B cell (primary cell): ENCODE results near the gene C15orf62. TPM values are rescaled to one million over a fixed set of nuclear protein-coding genes. Genes with fewer than 3 reads are reported as not detected.

ENCODE experiments used
- ATAC-seq: fragments of 200-7000 bp; cut with Tn5 transposase; one replicate; pipeline ENCODE4 v1.10.0; 2021; ENCODE audit warnings: low read depth, mild to moderate bottlenecking, moderate number of reproducible peaks, moderate library complexity
- CTCF ChIA-PET: fragments of 350-600 bp; sonication (Branson Sonifier 250); formaldehyde crosslinking; loops from one replicate; lab custom pipeline; 2021; ENCODE audit warnings: antibody characterized with exemption, inconsistent platforms; lab: Charles Lee
- POLR2A ChIA-PET: fragments of 350-600 bp; sonication (Branson Sonifier 250); formaldehyde crosslinking; loops from one replicate; lab custom pipeline; 2021; ENCODE audit warnings: antibody characterized with exemption; lab: Charles Lee
- DNase-seq: peaks from one replicate; pipeline ENCODE4 v3.0.0; 2013
- H2AFZ ChIP-seq: 2 replicates; pipeline ENCODE4 v1.6.1; 2012; ENCODE audit warnings: mild to moderate bottlenecking, low read depth, low read length; ENCODE audit not compliant: insufficient read depth, poor library complexity, severe bottlenecking
- H3K27ac ChIP-seq, 2 donors: 1 replicate in 1 of 2; 2 replicates in 1 of 2; pipeline ENCODE4 v1.5.1; 2012 to 2013; ENCODE audit warnings: low read length in 2 of 2, mild to moderate bottlenecking in 2 of 2, moderate library complexity in 1 of 2
- H3K27me3 ChIP-seq, 4 experiments: fragments of 200-600 bp in 1 of 4; sonication (generic) in 1 of 4; replicated peaks in 1 of 4; 1 replicate in 2 of 4; 2 replicates in 2 of 4; pipeline versions ENCODE4 v1.6.1 to v1.7.0; 2013 to 2016; ENCODE audit warnings: low read length in 3 of 4, mild to moderate bottlenecking in 2 of 4, mixed read lengths in 1 of 4, moderate library complexity in 1 of 4; ENCODE audit not compliant: insufficient read depth in 4 of 4, control insufficient read depth in 3 of 4; ENCODE audit errors: control extremely low read depth in 1 of 4
- H3K36me3 ChIP-seq, 2 experiments: replicated peaks in 1 of 2; 1 replicate in 1 of 2; 2 replicates in 1 of 2; pipeline versions ENCODE4 v1.6.1 to v1.7.1; 2013; ENCODE audit warnings: low read length in 1 of 2; ENCODE audit not compliant: insufficient read depth in 2 of 2, control insufficient read depth in 1 of 2; ENCODE audit errors: control extremely low read depth in 1 of 2, extremely low read depth in 1 of 2
- H3K4me1 ChIP-seq, 2 donors: fragments of 200-600 bp in 1 of 2; sonication (generic) in 1 of 2; 1 replicate in 1 of 2; 2 replicates in 1 of 2; pipeline versions ENCODE4 v1.5.1 to v1.6.1; 2013 to 2017; ENCODE audit warnings: low read length in 2 of 2; ENCODE audit not compliant: control insufficient read depth in 2 of 2, insufficient read depth in 2 of 2
- H3K4me2 ChIP-seq: replicated peaks from 2 replicates; pipeline ENCODE3; 2012; ENCODE audit warnings: mild to moderate bottlenecking, low read depth, low read length; ENCODE audit not compliant: poor library complexity, severe bottlenecking
- H3K4me3 ChIP-seq, 5 experiments: fragments of 200-600 bp in 1 of 5; sonication (generic) in 1 of 5; 1 replicate in 3 of 5; 2 replicates in 2 of 5; pipeline versions ENCODE4 v1.5.1 to v1.7.0; 2011 to 2016; ENCODE audit warnings: low read length in 4 of 5, mild to moderate bottlenecking in 4 of 5, low read depth in 2 of 5, control low read depth in 1 of 5, moderate library complexity in 1 of 5; ENCODE audit not compliant: insufficient read depth in 1 of 5; ENCODE audit errors: control extremely low read depth in 1 of 5, extremely low read depth in 1 of 5
- H3K79me2 ChIP-seq: fragments of 200-600 bp; sonication (generic); one replicate; pipeline ENCODE4 v1.6.0; 2016; ENCODE audit warnings: low read length; ENCODE audit not compliant: control insufficient read depth, insufficient read depth
- H3K9ac ChIP-seq: fragments of 200-600 bp; sonication (generic); 2 replicates; pipeline ENCODE4 v1.6.1; 2017; ENCODE audit warnings: mild to moderate bottlenecking, low read length, moderate library complexity
- H3K9me3 ChIP-seq, 3 donors: one replicate each; pipeline versions ENCODE4 v1.6.1 to v1.7.1; 2013; ENCODE audit warnings: low read length in 2 of 3; ENCODE audit not compliant: control insufficient read depth in 2 of 3, insufficient read depth in 1 of 3; ENCODE audit errors: control extremely low read depth in 1 of 3
- H4K20me1 ChIP-seq: 2 replicates; pipeline ENCODE4 v1.6.0; 2012; ENCODE audit warnings: mild to moderate bottlenecking, low read length; ENCODE audit not compliant: insufficient read depth, control insufficient read depth, poor library complexity, severe bottlenecking
- H3K27ac Mint-ChIP-seq: one replicate; pipeline ENCODE4 v1.8.0; 2021; ENCODE audit warnings: mixed read lengths
- H3K27me3 Mint-ChIP-seq: one replicate; pipeline ENCODE4 v1.8.0; 2021; ENCODE audit warnings: mixed read lengths
- H3K4me1 Mint-ChIP-seq: one replicate; pipeline ENCODE4 v1.8.0; 2021; ENCODE audit warnings: mixed read lengths
- H3K4me3 Mint-ChIP-seq: one replicate; pipeline ENCODE4 v1.8.0; 2021; ENCODE audit warnings: mixed read lengths
- H3K9me3 Mint-ChIP-seq: one replicate; pipeline ENCODE4 v1.8.0; 2022; ENCODE audit warnings: mixed read lengths; ENCODE audit not compliant: insufficient read depth
- CTCF ChIP-seq: fragments of 200-600 bp; IDR thresholded peaks from one replicate; pipeline ENCODE4 v1.8.0; 2022; ENCODE audit warnings: antibody characterized with exemption, mild to moderate bottlenecking
- EZH2 ChIP-seq: IDR thresholded peaks from 2 replicates; pipeline ENCODE4 v1.6.1; 2012; ENCODE audit warnings: borderline replicate concordance, low read depth, mild to moderate bottlenecking, moderate library complexity, low read length; ENCODE audit not compliant: insufficient read depth, poor library complexity, severe bottlenecking
- WGBS: methylation state at CpG from one replicate; pipeline ENCODE4 v1.1.5; 2013; ENCODE audit warnings: missing lambda C conversion rate; ENCODE audit not compliant: insufficient coverage; 5-methylcytosine and 5-hydroxymethylcytosine counted together
- intact Hi-C: fragments of 100-400 bp; cut with micrococcal nuclease; formaldehyde crosslinking; loops from one replicate; pipeline ENCODE4 v1.10.0; 2022
- polyA plus RNA-seq: library from polyadenylated mRNA; depleted of rRNA; stranded (reverse); fragments of >200 nt; gene quantifications from 2 replicates; pipeline ENCODE4 v1.2.3, GENCODE V29; 2012
- total RNA-seq, 2 donors: library from RNA; stranded (reverse); fragments of 120-200 nt in 1 of 2; gene quantifications; 1 replicate in 1 of 2; 2 replicates in 1 of 2; pipeline versions ENCODE4 v1.2.3 to v1.2.4, GENCODE V29; 2013 to 2022

The C15orf62 gene
- total and polyA plus RNA-seq, 2 donors (not counting 1 experiment from before 2014, with no cell fraction given): 0.30 to 9.5 TPM

- intact Hi-C loops: no loop called here
- no peak for TF ChIP-seq EZH2
- no peak for TF ChIP-seq CTCF
- H3K4me1 Mint-ChIP-seq: peaks cover 59% of the 10 kb centered on the region
- ChIA-PET POLR2A (interaction anchor here (3.1 kb wide), 1 partner anchor 73 kb away, joined by 14 read pairs; the partner anchor contains the start of gene RAD51), CTCF (interaction anchor here (1.0 to 9.6 kb wide), 4 partner anchors 16 to 248 kb away, joined by 3 to 99 read pairs (median 11); no protein-coding TSS in a partner anchor)
- no peaks in the 10 kb centered on the region for H3K27me3 ChIP-seq
- no peak for ATAC-seq
- no peak overlapping the region for H3K4me3 ChIP-seq
- H4K20me1 ChIP-seq: no peaks in the 10 kb centered on the region
- no peak overlapping the region for H3K4me3 Mint-ChIP-seq
- H3K79me2 ChIP-seq: no peaks in the 10 kb centered on the region
- peak overlapping the region; percentile 95 for H3K27ac Mint-ChIP-seq
- H3K4me2 ChIP-seq: peak overlapping the region; percentile 80
- H2AFZ ChIP-seq: no peak overlapping the region
- peaks cover 0 to 14% of the 10 kb centered on the region in 2 experiments for H3K36me3 ChIP-seq
- no peaks in the 10 kb centered on the region for H3K9me3 Mint-ChIP-seq
- H3K4me1 ChIP-seq: peaks cover 50 to 68% of the 10 kb centered on the region in 2 donors
- no peak overlapping the region for H3K9ac ChIP-seq
- 96% methylated on average over 26 of the region's 29 CpGs for WGBS
- H3K27me3 Mint-ChIP-seq: no peaks in the 10 kb centered on the region
- DNase-seq: no peak
- H3K27ac ChIP-seq: peak overlapping the region in 1 of 2 donors; percentile 78
- H3K9me3 ChIP-seq: no peaks in the 10 kb centered on the region
Measured at GRCh38 chr15:40767838-40768500, 1.8 kb upstream of the C15orf62 start.
